Vagina (tissue), 2 donors: ENCODE measurements around the gene TMEM131L. TPM values are rescaled to one million over a fixed set of nuclear protein-coding genes. Genes with fewer than 3 reads are reported as not detected.

ENCODE experiments used
- DNase-seq, 2 donors: peaks; one replicate each; pipeline ENCODE4 v3.0.0-alpha.2; 2017; ENCODE audit errors: extremely low spot score in 2 of 2
- H3K27ac ChIP-seq: fragments of 200-600 bp; sonication (generic); one replicate; pipeline ENCODE4 v1.5.1; 2019
- H3K27me3 ChIP-seq: fragments of 200-600 bp; sonication (generic); one replicate; pipeline ENCODE4 v1.5.1; 2019
- H3K36me3 ChIP-seq, 2 donors: fragments of 200-600 bp; sonication (generic); one replicate each; pipeline ENCODE4 v1.5.1; 2017 to 2019
- H3K4me1 ChIP-seq: fragments of 200-600 bp; sonication (generic); one replicate; pipeline ENCODE4 v1.5.1; 2019
- H3K4me3 ChIP-seq, 2 donors: fragments of 200-600 bp; sonication (generic); 1 replicate in 1 of 2; 2 replicates in 1 of 2; pipeline ENCODE4 v1.5.1; 2016 to 2019
- H3K9me3 ChIP-seq: fragments of 200-600 bp; sonication (generic); one replicate; pipeline ENCODE4 v1.5.1; 2019
- CTCF ChIP-seq, 3 experiments: fragments of 450-650 bp in 2 of 3; fragments of 200-600 bp in 1 of 3; sonication (generic) in 1 of 3; IDR thresholded peaks; one replicate each; pipeline ENCODE4 v1.5.1; 2017 to 2019; ENCODE audit warnings: antibody characterized with exemption in 3 of 3, mild to moderate bottlenecking in 2 of 3, moderate library complexity in 2 of 3
- POLR2A ChIP-seq, 2 donors: fragments of 450-650 bp; IDR thresholded peaks; one replicate each; pipeline ENCODE4 v1.6.1; 2017; ENCODE audit warnings: antibody characterized with exemption in 2 of 2, mild to moderate bottlenecking in 2 of 2, moderate library complexity in 2 of 2
- POLR2AphosphoS5 ChIP-seq, 2 donors: sonication (generic); formaldehyde crosslinking; IDR thresholded peaks; one replicate each; pipeline ENCODE4 v1.9.0; 2017; ENCODE audit warnings: antibody characterized with exemption in 2 of 2, mild to moderate bottlenecking in 2 of 2, low read depth in 1 of 2; ENCODE audit not compliant: insufficient read depth in 1 of 2
- intact Hi-C: fragments of 100-400 bp; cut with DNase I; formaldehyde crosslinking; loops from one replicate; pipeline ENCODE4 v1.15.1; 2023
- total RNA-seq: library from RNA; depleted of rRNA; stranded (reverse); fragments of >200 nt; gene quantifications from one replicate; pipeline ENCODE4 v1.2.3, GENCODE V29; 2016

TMEM131L gene
- total RNA-seq, 1 donor from 2014 or later: 17.7 TPM

- Histone ChIP-seq H3K4me3 (no peak overlapping the region), H3K27ac (no peak overlapping the region), H3K36me3 (peaks cover 0 to 10% of the 10 kb centered on the region in 2 donors), H3K9me3 (no peaks in the 10 kb centered on the region), H3K27me3 (no peaks in the 10 kb centered on the region), H3K4me1 (peaks cover 40% of the 10 kb centered on the region)
- DNase-seq: no peak
- no peak for TF ChIP-seq CTCF (IDR thresholded peaks at IDR 0.05)
- no peak for TF ChIP-seq POLR2A (IDR thresholded peaks at IDR 0.05)
- TF ChIP-seq POLR2AphosphoS5 (IDR thresholded peaks at IDR 0.05; ENCODE audit: insufficient read depth in 1 of 2, low read depth in 1 of 2): no peak
- intact Hi-C loops: no loop called here
Measured at GRCh38 chr4:153472122-153473037, 6.2 kb downstream of the TMEM131L start.

DNA sequence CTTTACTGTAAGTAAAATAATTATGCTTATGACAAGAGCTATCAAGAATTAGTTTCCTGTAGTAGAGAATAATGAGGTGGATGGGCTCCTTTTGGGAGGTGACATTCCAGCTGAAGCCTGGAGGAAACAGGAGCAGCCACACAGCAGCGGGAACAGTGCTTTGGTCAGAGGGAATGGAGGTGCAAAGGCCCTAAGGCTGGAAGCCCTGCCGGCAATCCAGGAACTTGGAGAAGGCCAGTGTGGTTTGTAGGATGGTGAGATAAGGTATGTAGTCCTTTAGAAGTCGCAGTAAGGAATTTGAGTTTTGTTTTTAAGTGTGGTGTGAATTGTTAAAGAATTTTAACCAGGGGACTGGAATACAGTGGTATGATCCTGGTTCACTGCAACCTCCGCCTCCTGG lies 8.1 kb downstream of the TMEM131L start:
- H3K27ac ChIP-seq: no peak overlapping the region
- no peak overlapping the region for H3K4me3 ChIP-seq
- peaks cover 0 to 10% of the 10 kb centered on the region in 2 donors for H3K36me3 ChIP-seq
- intact Hi-C loops: no loop called here
- H3K9me3 ChIP-seq: no peaks in the 10 kb centered on the region
- peaks cover 24% of the 10 kb centered on the region for H3K4me1 ChIP-seq
- no peak for DNase-seq
- TF ChIP-seq POLR2A (IDR thresholded peaks at IDR 0.05) (no peak), CTCF (IDR thresholded peaks at IDR 0.05) (no peak), POLR2AphosphoS5 (IDR thresholded peaks at IDR 0.05; ENCODE audit: insufficient read depth in 1 of 2, low read depth in 1 of 2) (no peak)
- H3K27me3 ChIP-seq: no peaks in the 10 kb centered on the region

DNA sequence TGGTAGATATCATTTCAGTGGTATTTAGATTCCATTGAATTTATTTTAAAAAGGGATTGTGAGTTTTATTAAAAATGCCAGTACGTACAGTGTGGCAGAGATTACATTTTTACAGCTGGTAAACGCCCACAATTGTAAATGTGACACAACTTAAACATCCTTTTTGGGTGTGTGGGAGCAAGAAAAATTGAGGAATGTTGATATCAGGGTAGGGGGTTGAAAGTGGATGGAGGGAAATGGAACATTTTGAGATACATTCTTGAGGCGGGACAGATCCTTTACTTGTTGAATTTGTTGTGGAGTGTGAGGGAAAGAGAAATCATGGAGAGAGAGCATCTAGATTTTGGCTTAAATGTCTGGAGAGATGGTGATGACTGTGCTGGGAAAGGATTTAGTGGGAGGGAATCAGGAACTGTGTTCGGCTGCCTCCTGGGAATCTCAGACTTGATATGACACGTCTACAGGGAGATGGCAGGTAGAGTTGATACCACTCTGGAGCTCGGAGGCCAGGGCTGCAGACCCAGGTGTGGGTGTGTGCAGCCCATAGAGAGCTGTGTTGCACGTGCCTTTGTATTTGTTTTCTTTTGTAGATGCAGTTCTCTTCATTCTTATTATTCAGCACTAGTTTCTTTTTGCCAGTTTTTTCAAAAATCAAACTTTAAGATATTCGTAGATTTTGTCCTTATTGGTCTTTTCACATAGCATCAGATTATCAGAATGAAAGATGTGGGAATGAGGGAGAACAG lies 10.8 kb downstream of the TMEM131L start:
- DNase-seq: no peak
- Histone ChIP-seq H3K27ac (no peak overlapping the region), H3K27me3 (no peaks in the 10 kb centered on the region), H3K36me3 (peaks cover 0 to 10% of the 10 kb centered on the region in 2 donors), H3K9me3 (no peaks in the 10 kb centered on the region), H3K4me1 (no peaks in the 10 kb centered on the region), H3K4me3 (no peak overlapping the region)
- TF ChIP-seq CTCF (IDR thresholded peaks at IDR 0.05): no peak
- no peak for TF ChIP-seq POLR2AphosphoS5 (IDR thresholded peaks at IDR 0.05; ENCODE audit: insufficient read depth in 1 of 2, low read depth in 1 of 2)
- TF ChIP-seq POLR2A (IDR thresholded peaks at IDR 0.05): no peak
- intact Hi-C loops: no loop called here

GRCh38 chr4:153479101-153479500 lies 12.9 kb downstream of the TMEM131L start:
- Histone ChIP-seq H3K4me1 (peaks cover 6% of the 10 kb centered on the region), H3K36me3 (peaks cover 0 to 10% of the 10 kb centered on the region in 2 donors), H3K27ac (no peak overlapping the region), H3K27me3 (no peaks in the 10 kb centered on the region), H3K4me3 (no peak overlapping the region), H3K9me3 (no peaks in the 10 kb centered on the region)
- intact Hi-C loops: no loop called here
- DNase-seq: no peak
- TF ChIP-seq CTCF (IDR thresholded peaks at IDR 0.05) (no peak), POLR2A (IDR thresholded peaks at IDR 0.05) (no peak), POLR2AphosphoS5 (IDR thresholded peaks at IDR 0.05; ENCODE audit: insufficient read depth in 1 of 2, low read depth in 1 of 2) (no peak)
